HG02884 (cell line): ENCODE results near the gene NDNF.

Experiments used
- ATAC-seq: cut with Tn5 transposase; IDR thresholded peaks from one replicate; pipeline ENCODE4 v1.9.1; 2021; ENCODE audit warnings: mild to moderate bottlenecking, moderate library complexity; ENCODE audit not compliant: unreplicated experiment

Gene NDNF

DNA sequence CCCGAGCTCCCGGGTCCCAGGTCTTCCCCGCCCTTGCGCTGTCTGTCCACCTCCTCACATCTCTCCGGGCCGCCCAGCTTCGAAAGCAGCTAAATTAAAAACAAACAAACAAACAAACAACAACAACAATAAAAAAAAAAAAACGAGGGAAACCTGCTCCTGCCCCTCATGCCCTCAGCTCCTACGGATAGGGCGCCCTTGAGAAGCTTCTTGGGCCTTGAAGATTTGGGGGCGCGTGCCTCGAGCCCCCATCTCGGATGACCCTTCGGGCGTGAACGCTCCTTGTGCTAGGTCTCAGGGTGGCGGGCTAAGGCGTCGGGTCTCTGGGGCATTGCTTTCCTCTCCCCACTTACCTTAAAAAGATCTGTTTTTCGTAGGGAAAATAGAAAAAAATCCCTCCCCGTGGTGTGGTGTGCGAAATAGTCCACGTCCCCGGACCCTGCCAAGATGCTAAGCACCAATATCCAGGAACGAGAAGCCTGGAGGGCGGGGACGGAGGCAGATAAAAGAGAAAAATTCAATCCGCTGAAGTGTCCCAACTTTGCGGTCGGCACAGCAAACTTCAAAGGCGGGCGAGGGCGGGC is 603 bp downstream of the NDNF start:
- no peak for ATAC-seq

DNA sequence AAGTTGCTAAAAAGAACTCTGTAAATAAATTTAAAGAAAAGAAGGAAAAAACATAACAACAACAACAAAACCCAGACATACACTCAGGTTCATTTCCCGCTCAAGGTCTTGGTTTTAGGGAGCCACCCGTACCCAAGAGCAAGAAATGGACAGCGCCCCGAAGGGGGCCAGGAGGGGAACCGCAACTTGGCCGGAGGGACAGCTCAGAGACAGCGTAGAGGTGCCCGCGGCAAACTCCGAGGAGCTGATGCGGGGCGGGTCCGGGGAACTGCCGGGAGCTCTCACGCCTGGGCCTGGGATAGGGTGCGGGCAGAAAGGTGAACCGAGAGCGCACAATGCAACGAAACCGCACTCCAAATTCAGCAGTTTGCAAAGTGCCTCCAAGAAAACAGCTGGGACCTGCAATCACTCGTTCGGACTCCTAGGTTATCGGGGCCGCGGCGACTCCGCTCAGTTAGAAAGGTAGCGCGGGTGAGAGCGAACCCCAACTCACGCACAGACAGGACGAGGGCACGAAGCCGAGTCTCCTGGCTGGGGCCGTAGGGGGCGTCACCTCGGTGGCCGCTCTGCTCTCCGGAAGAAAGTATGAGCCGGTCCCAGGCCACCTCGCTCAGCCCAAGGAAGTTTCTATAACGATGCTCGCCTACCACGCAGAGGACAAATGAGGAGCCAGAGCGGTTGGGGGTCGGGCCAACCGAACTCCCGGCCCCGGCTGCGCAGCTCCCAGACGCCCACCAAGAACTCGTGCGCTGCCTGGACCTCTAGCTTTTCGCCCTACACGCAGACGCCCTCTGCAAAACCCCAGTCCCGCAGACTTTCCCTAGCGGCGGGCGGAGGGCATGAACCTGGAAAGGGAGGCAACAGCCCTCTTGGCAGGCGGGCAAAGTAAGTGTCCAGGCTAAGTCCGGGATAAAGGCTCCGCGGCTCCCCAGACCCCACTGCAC is 1.4 kb downstream of the NDNF start:
- no peak for ATAC-seq

DNA sequence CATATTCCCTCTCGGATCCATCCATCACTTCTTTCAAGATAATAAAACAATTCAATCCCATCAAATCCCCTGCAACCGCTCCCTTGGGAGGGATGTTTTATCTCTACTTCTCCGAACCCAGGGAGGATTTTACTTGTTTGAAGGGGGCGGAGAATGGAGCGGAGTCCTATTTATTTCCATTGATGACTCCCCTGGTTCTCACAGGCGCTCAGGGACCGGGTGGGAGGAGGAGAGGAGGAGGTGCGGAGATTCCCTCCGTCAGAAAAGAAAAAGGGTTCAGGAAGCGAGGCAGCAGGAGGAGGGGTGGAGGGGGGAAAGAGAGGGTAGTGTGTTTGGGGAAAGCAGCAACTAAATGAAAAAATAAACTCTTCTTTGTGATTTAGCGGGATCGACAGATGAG is 2.1 kb downstream of the NDNF start:
- ATAC-seq, result no peak

DNA sequence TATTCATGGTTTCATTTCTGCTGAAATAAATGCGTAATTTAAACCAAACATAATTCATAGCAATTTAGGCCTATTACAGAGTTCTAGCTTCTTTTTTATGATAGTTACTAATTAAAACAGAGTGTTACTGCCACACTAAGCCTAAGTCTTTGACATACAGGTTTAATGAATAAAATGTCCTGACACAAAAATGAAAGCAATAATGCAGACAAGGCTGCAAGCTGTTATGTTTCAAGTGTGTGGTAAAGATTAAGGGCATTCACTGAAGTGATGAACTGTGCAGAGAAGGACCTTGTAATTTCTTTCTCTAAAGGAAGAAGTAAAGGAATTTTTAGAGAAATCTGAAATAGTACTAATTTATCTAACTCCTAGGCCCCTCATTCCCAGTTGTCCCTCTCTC is 2.9 kb downstream of the NDNF start:
- no peak for ATAC-seq

DNA sequence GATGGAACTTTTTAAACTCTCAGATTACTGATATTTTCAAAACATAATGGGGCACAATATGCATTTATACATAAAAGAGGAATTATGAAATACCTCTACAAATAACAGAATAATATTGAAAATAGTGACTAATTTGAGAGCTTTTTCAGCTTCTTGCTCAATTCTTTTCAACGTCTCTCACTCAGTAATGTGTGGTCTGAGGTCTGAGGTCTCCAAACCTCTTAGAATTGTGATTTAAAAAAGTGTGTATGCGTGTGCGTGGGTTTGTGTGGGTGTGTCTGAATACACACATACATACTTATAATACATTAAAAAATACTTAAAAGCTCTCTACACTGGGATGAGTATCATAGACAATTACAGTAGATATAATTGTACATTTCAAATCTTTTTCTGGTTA is 7.9 kb downstream of the NDNF start:
- no peak for ATAC-seq

DNA sequence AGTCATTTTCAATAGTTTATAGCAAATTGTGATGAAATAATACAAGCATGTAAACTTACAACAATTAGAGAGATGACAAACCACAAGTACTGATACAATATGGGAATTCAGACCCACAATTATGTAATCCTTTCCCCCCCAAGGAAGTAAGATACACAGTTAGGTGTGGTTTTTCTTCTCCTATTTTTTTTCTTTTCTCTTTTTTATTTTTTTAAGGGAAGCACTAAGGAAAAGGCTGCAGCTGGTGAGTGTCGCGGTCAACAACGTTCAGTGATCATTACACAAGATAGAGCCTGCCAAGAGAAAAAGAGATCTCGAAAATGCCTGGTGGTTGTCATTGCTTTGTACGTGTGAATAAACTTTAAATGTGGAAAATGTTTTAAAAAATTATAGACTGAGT is 9.8 kb downstream of the NDNF start:
- no peak for ATAC-seq

DNA sequence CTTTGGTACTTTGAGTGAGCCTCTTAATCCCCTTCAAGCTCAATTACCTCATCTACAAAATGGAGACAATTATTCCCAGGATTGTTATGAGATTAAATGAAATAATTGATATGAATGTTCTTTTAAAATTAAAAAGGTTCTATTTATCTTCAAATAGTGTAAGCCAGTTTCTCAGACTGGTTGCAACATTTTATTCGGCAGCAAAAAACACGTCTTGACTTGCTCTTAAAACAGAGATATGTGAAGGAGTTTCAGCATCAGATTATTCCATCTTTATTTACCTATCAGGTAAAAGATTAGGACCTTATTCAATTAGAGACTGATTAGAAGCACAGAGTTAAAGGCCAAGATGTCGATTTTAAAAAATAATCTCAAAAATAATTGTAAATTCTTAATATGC is 10.5 kb downstream of the NDNF start:
- no peak for ATAC-seq

DNA sequence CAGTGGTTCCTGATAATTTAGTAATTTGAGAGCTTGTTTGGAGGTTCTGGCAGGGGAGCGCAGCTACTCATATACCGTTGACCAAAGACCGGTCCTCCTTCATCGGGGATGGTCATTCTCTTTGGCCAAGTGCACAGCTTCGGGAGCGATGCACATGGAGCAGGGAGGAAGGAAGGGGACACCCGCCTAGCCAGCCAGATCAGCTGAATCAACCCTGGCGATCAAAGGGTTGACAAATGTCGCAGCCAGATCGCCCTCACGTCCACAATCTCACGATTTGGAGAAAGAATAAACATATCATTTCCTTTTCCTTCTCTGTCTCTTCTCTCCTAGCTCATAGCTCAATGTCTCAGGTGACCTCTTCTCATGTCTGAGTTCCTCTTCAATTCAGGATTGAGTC is 11.1 kb downstream of the NDNF start:
- no peak for ATAC-seq

DNA sequence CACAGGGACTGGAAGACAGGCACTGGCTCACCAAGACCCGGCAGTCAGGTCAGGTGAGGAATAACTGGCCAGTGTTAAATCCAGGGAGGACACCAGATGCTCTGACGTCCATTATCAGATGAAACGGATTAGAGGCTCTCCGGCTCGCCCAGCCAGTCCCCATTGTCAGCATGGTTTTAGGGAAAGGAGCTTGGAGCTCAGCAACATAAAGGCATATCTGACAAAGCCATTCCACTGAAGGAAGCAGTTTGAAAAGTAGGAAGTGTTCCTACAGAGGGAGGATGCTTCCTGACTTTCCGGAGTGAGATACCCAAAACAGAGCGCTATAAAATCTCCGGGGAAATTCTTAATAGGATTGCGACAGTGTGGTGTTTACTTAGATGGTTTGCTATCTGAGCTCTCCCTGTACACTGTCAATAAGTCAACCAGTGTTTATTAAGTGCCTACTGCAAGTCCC is 14.8 kb downstream of the NDNF start:
- ATAC-seq, result no peak

DNA sequence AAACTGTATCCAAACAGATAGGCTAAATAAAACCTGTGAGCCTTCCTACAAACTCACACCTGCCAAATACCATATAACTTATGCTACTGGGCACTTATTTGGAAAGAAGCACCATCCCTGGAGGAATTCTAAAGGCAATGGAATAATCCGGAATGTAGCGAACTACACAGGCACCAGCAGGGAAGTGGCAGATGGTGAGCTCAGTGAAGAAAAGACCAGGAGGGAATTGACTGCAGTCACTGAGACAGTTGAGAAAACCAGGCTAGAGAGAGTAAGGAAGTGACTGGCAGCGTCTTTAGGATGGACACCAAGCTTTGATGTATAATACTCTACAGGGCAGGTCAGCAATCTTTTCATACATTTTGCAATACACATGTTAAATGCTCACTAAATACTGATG is 16.3 kb downstream of the NDNF start:
- ATAC-seq, result no peak

DNA sequence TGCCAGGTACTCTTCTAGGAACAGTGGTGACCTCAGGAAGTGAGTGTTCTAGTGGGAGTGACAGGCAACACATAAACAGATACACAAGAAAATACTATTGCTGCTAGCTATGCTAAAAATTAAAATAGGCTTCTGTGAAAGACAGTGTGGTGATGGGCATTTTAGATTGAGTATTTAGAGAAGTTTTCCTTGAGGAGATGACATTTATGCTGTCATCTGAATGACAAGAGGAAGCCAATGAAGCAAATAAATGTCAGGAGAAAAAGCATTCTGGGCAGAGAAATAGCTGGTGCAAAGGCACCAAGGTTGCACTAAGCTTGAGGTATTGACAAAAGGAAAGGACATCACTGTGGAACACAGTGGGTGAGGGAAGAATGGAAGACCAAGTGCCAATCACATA is 18.0 kb downstream of the NDNF start:
- ATAC-seq, result no peak

DNA sequence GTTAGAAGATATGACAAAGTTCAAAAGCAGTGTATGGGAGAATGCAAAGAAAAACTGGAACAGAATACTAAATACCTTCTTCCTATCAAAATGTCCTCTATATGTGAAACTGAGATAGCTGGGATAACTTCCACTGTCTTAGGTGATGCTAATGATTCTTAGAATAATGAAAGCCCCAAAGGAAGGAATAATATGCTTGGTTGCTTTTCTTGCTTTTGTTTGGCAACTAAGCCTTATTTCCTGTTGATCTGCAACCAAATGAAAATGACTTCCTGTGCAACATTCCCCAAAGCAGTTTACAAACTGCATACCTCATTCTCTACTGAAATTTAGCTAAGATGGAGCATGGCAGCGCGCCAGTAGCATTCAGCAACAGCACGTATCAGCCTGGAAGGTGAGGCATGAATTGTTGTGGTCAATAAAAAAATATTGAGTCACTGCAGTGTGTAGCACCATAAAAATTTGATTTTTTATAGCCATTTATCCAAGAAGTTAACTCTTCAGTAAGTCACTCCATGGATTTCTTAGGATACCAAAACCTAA is 18.7 kb downstream of the NDNF start:
- ATAC-seq, result no peak

DNA sequence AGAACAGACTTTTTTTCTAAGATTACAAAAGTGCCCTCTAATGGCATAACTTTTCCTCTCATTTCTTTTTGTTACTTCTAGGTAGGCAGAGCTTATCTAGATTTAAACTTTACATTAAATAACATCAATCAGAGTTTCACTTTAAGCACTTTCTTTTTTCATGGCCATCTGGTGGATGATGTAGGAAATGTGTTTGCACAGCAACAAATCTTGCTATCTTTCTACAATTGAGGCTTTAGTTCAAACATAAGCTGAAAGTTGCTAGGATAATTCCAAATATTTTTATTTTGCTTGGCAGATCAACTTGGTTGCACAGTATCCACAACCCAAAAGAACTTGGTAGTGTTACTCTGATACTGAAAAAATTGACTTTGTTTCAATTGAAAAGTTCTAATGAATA is 22.0 kb downstream of the NDNF start:
- ATAC-seq, result no peak

DNA sequence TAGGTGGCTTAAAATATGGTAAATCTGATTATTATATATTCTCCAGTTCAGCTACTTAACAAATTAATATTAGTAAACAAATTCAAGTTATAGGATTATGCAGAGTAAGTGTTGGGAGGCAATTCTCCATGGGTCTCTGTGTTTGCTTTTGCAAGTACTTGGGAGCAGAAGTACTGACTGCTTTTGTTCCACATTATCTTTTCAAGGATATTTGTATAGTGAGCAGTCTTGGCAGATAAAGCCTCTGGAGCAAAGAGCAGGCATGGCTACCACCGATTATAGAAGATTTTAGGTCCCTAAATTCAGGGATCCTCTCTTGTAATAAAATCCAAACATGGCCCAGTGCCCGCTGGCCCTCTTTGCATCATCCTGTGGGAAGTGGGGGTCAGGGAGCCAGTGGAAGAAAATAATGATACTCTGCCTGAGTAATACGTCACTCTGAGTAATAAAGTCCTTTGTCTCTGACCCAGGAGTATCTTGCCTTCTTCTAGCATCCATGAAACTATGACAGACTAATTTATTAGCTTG is 23.2 kb downstream of the NDNF start:
- ATAC-seq, result no peak

DNA sequence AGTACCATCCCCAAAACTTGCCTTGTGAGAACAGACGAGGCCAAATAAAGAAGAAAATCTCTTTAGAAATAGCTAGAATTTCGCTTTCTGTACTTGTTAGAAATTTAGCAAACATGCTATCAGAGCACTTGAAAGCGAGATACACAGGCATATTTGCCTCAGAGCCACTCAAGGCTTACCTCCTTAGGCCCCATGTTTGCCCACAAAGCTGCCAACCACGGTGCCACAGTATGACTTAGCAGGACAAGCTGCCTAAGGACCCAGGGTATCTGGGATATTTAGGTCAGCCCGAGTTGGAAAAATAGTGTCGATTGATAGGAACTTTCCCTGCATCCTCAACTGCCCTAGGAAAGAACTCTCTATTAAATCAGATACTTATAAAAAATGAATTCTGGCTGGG is 24.2 kb downstream of the NDNF start:
- ATAC-seq, result no peak

DNA sequence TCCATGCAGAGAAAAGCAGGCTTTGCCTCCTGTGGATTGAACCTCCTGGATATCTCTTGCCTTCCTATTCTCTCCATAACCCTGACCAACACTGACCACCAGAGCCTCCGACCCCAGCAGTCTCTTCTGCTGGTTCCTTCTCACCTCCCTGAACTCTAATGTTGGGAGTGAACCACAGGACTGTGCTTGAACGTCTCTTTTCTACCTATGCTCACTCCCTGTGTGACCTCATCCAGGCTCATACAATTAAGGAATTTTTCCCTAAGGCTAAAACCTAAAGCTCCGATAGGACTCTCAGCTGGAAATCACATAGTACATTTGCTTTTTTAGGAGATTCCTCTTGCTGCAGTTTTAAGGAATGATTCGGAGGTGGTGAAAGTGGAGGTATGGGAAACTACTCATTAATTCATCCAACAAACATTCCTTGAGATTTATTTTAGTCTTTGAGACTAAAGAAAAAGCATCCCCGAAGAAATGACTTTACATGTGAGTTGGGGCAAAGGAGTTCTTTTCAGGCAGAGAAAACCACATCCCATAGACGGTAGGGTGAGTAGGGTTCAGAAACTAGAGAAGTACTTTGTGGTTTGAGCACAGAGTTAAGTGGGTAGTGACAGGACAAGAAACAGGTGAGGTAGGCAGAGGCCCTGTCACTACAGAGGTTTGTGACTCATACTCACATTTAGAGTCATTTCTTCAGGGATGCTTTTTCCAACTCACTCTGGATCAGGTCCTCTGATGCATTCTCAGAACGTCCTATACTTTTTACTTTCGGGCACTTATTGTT is 30.8 kb downstream of the NDNF start:
- peak; percentile 99 for ATAC-seq

DNA sequence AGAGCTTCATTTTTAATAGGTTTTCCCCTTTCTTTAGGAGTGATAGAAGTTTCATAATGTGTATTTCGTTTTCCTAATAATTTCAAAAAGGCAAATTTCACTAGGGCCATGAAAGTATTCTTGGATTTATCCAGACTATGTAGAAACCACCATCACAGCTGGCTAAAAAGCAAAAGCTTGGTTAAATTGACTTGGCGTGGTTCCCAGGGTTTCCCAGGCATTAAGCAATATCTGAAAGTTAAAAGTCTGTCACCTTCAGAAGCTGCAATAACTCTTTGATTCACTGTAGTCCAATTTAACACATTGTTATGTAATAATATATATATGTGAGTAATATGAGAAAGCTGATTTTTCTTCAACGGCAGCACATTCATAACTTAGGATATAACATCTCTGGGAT is 38.3 kb downstream of the NDNF start:
- ATAC-seq, result no peak

DNA sequence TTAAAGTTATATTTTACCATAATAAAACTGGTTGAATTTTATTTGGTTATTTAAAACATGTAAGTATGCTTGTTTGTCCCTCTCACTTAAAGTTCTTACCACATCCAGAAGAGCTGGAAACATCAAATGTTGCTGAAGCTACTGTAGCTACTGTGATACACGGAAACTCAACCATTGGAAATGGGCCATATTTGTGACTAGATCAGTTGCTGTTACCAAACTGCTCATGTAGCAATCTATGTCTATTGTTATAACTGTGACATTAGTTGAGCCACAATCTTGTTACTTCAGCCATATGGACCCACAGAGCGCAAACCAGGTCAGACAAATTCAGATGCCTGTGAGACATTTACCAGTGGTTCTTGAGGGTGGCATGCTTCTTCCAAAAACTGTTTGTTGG is 41.6 kb downstream of the NDNF start:
- ATAC-seq, result no peak

DNA sequence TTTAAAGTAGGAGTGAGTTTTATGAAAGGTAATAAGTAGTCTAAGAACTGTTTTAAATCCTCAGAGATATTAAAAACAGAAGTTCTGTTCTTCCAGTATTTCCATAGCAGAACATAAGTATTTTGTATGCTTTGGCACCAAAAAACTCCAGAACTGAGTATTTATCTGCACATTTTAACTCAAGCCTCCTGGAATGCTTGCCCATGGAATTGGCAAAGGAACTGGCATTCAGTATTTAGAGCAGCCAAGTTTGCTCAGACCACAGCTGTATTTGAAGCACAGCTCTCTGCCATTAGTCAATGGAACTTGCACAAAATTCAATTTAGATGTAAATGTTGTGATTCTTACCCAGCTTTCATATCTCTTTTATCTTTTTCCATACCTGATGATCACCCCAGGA is 42.2 kb downstream of the NDNF start:
- ATAC-seq, result no peak

DNA sequence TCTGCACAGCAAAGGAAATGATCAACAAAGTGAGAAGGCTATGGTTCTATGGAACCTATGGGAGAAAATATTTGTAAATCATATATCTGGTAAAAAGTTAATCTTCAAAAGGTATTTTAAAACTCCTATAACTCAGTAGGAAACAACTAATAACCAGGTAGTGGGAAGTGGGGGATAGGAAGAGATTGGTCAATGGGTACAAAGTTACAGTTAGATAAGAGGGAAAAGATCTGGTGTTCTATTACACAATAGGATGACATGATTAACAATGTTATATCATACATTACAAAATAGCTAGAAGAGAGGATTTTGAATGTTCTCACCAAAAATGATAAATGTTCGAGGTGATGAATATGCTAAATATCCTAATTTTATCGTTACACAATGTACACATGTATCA is 46.3 kb downstream of the NDNF start:
- ATAC-seq, result no peak

DNA sequence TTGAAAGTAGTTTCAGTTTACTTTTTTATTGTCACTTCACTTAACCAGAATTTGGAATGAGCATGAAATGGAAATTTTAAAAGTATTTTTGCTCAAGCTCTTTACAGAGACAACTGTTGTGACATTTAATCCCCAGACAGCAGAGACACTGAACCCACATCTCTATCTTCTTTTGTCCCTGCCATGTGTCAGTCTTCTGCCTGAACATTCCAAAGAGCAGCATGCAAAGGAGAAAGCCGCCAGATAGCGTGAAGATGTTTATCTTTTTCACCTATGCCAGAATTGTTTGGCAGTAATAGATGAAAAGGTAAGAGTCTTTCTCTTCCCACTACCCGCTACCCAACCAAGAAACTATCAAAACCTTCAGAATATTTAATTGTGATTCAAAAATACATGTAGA is 46.8 kb downstream of the NDNF start:
- no peak for ATAC-seq
